Gastrocnemius medialis (tissue), 4 donors: ENCODE data around the gene CLCN6.

Experiments used
- POLR2A ChIP-seq, 2 donors: fragments of 450-650 bp; IDR thresholded peaks; one replicate each; pipeline ENCODE4 v1.6.1; 2017; ENCODE audit warnings: antibody characterized with exemption in 2 of 2, mild to moderate bottlenecking in 2 of 2, moderate library complexity in 2 of 2
- TF ChIP-seq, protein P1 (sequence below), 5 experiments: fragments of 450-650 bp in 3 of 5; fragments of 200-600 bp in 2 of 5; sonication (generic) in 2 of 5; IDR thresholded peaks in 4 of 5; conservative IDR thresholded peaks in 1 of 5; 1 replicate in 4 of 5; 2 replicates in 1 of 5; pipeline ENCODE4 v1.5.1; 2016 to 2019; ENCODE audit warnings: antibody characterized with exemption in 5 of 5, mild to moderate bottlenecking in 3 of 5, moderate library complexity in 3 of 5

DNA sequence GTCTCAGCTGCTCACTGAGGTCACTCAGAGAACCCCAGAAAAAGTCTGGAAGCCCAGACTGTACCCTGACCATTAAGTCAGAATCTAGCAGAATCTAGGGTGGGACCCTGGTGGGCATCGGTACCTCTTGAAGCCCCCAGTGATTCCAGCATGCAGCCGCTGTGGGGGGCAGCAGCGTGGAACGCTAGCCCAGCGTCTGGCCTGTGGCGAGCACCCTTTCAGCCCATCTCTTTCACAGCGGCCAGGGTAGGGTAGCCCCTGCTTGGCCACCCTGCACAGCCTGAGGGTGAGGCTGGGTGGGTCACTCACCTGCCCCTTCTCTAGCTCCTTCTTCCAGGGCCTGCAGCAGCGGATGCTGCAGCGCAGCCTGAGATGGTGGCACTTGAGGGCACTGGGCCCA, 27.7 kb upstream of the CLCN6 start:
- TF ChIP-seq, protein P1, sequence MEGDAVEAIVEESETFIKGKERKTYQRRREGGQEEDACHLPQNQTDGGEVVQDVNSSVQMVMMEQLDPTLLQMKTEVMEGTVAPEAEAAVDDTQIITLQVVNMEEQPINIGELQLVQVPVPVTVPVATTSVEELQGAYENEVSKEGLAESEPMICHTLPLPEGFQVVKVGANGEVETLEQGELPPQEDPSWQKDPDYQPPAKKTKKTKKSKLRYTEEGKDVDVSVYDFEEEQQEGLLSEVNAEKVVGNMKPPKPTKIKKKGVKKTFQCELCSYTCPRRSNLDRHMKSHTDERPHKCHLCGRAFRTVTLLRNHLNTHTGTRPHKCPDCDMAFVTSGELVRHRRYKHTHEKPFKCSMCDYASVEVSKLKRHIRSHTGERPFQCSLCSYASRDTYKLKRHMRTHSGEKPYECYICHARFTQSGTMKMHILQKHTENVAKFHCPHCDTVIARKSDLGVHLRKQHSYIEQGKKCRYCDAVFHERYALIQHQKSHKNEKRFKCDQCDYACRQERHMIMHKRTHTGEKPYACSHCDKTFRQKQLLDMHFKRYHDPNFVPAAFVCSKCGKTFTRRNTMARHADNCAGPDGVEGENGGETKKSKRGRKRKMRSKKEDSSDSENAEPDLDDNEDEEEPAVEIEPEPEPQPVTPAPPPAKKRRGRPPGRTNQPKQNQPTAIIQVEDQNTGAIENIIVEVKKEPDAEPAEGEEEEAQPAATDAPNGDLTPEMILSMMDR (IDR thresholded peaks at IDR 0.05 in 4 of 5, conservative IDR thresholded peaks at IDR 0.05 in 1 of 5): no peak
- TF ChIP-seq POLR2A (IDR thresholded peaks at IDR 0.05): no peak
